Measurements from ENCODE around the gene ADGRD2.

Gene ADGRD2

DNA sequence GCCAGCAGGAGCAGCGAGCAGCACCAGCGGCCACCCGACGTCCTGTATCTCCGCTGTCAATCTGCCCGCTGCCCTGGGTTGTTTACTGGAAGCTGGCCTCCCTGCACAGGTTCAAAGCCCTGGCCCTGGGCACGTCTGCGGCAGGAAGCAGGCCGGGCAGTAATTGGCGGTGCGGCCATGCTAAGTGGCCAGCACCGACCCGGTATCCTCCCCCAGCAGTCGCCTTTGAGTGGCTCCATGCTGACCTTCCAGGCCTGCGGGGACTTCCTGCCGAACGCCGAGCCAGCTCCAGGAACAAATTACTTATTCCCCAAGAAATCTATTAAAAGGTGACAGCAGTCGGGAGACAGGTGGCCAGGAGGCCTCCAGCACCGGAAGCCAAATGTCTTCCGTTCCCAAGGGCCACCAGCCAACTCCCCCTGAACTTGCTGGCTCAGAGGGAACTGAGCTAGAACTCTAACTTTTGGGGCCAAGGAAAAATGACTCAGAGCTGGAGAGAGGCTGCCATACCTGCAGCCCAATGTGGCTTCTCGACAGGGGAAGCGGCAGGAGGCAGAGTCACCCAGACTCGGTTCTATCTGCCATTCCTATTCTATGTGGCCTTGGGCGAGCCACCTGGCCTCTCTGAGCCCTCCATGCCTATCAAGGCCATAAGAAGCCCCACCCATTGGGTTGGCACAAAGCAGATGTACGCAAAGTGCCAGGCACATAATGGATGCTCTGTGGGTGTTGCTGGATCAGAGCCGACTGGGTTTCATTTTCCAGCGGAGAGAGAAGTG is 21.3 kb upstream of the ADGRD2 start:
- no peak overlapping the region for H3K18ac ChIP-seq (ENCODE audit: low read depth in 1 of 2, low read length in 2 of 2)
- H4K91ac ChIP-seq (ENCODE audit: low read length), result no peak overlapping the region
- H3K4me3 ChIP-seq (ENCODE audit: insufficient read depth in 1 of 2, low read depth in 1 of 2, low read length in 2 of 2), result no peak overlapping the region
- H3K4ac ChIP-seq (ENCODE audit: low read depth in 1 of 2, low read length in 2 of 2), result no peak overlapping the region
- H3K23ac ChIP-seq (ENCODE audit: low read length in 2 of 2), result no peak overlapping the region
- no peak overlapping the region for H2AK5ac ChIP-seq (ENCODE audit: low read length, severe bottlenecking)
- H2BK120ac ChIP-seq (ENCODE audit: low read depth, low read length), result no peak overlapping the region
- no peaks in the 10 kb centered on the region for H3K36me3 ChIP-seq (ENCODE audit: control insufficient read depth in 1 of 2, insufficient read depth in 2 of 2, low read depth in 1 of 2, low read length in 2 of 2)
- no peak overlapping the region for H2BK5ac ChIP-seq (ENCODE audit: low read depth, low read length, poor library complexity, severe bottlenecking)
- no peak overlapping the region for H2BK12ac ChIP-seq (ENCODE audit: low read length in 2 of 2)
- H3K79me1 ChIP-seq (replicated peaks; ENCODE audit: low read length, poor library complexity, severe bottlenecking), result no peaks in the 10 kb centered on the region
- no peaks in the 10 kb centered on the region for H3K4me1 ChIP-seq (ENCODE audit: control insufficient read depth, insufficient read depth, low read depth, low read length)
- no peak for DNase-seq
- no peak overlapping the region for H4K8ac ChIP-seq (ENCODE audit: low read length)
- H3K27ac ChIP-seq (ENCODE audit: low read length, poor library complexity, severe bottlenecking), result no peak overlapping the region
- no peaks in the 10 kb centered on the region for H3K9me3 ChIP-seq (ENCODE audit: control insufficient read depth, low read length)
- peaks cover 15 to 20% of the 10 kb centered on the region in 2 experiments for H3K27me3 ChIP-seq (ENCODE audit: control insufficient read depth in 1 of 2, insufficient read depth in 1 of 2, low read length in 2 of 2)
- no peak overlapping the region for H3K9ac ChIP-seq (ENCODE audit: low read length)
- no peak overlapping the region for H3K4me2 ChIP-seq (ENCODE audit: low read length, poor library complexity, severe bottlenecking)
- H3K14ac ChIP-seq (ENCODE audit: low read length in 2 of 2), result no peak overlapping the region
- H2BK15ac ChIP-seq (ENCODE audit: low read depth, poor library complexity, severe bottlenecking), result no peak overlapping the region
- WGBS, result 87% methylated on average over 28 of the region's 28 CpGs
- H2AFZ ChIP-seq (ENCODE audit: low read depth, low read length), result no peak overlapping the region

DNA sequence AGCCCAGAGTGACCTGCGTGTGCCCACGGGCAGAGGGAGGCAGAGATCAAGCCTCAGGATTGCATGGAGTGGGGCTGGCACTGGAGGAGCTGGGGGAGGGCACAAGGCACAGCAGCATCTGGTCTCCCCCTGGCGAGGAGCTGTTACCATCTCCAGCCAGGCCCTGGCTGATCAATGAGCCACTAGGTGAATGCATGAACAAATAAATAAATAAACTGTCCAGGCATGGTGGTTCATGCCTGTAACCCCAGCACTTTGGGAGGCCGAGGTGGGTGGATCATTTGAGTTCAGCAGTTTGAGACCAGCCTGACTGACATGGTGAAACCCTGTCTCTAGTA is 20.8 kb upstream of the ADGRD2 start:
- no peak overlapping the region for H3K9ac ChIP-seq (ENCODE audit: low read length)
- 87% methylated on average over 4 of the region's 4 CpGs for WGBS

DNA sequence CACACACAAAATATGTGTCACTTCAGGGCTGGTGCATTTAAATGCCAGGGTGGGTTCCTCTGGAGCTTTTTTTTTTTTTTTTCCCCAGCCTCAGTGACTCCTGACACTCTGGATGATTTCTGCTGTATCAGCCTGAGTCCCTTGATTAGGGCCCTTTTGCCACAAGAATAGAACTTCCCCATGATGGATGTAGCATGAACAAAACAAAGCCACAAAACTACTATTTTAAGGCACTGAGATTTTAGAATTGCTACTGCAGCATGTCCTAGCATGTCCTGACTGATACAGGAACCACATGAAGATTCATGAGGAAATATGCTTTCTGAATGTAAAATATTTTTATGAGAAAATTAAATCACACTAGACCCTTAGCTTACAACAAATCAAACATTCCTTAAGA is 13.9 kb upstream of the ADGRD2 start:
- H3K9ac ChIP-seq (ENCODE audit: low read length), result no peak overlapping the region
- H3K23ac ChIP-seq (ENCODE audit: low read length in 2 of 2), result no peak overlapping the region
- no peak overlapping the region for H2BK5ac ChIP-seq (ENCODE audit: low read depth, low read length, poor library complexity, severe bottlenecking)
- H3K4me2 ChIP-seq (ENCODE audit: low read length, poor library complexity, severe bottlenecking), result no peak overlapping the region
- peaks cover 24 to 31% of the 10 kb centered on the region in 2 experiments for H3K27me3 ChIP-seq (ENCODE audit: control insufficient read depth in 1 of 2, insufficient read depth in 1 of 2, low read length in 2 of 2)
- H2BK12ac ChIP-seq (ENCODE audit: low read length in 2 of 2), result no peak overlapping the region
- H2AK5ac ChIP-seq (ENCODE audit: low read length, severe bottlenecking), result no peak overlapping the region
- H3K36me3 ChIP-seq (ENCODE audit: control insufficient read depth in 1 of 2, insufficient read depth in 2 of 2, low read depth in 1 of 2, low read length in 2 of 2), result no peaks in the 10 kb centered on the region
- H3K14ac ChIP-seq (ENCODE audit: low read length in 2 of 2), result no peak overlapping the region
- peaks cover 11% of the 10 kb centered on the region for H3K9me3 ChIP-seq (ENCODE audit: control insufficient read depth, low read length)
- H3K4me3 ChIP-seq (ENCODE audit: insufficient read depth in 1 of 2, low read depth in 1 of 2, low read length in 2 of 2), result no peak overlapping the region
- H3K27ac ChIP-seq (ENCODE audit: low read length, poor library complexity, severe bottlenecking), result no peak overlapping the region
- no peak overlapping the region for H2AFZ ChIP-seq (ENCODE audit: low read depth, low read length)
- H4K8ac ChIP-seq (ENCODE audit: low read length), result no peak overlapping the region
- DNase-seq, result no peak
- no peak overlapping the region for H3K18ac ChIP-seq (ENCODE audit: low read depth in 1 of 2, low read length in 2 of 2)
- no peak overlapping the region for H2BK120ac ChIP-seq (ENCODE audit: low read depth, low read length)
- H2BK15ac ChIP-seq (ENCODE audit: low read depth, poor library complexity, severe bottlenecking), result no peak overlapping the region
- no peaks in the 10 kb centered on the region for H3K4me1 ChIP-seq (ENCODE audit: control insufficient read depth, insufficient read depth, low read depth, low read length)
- no peaks in the 10 kb centered on the region for H3K79me1 ChIP-seq (replicated peaks; ENCODE audit: low read length, poor library complexity, severe bottlenecking)
- no peak overlapping the region for H4K91ac ChIP-seq (ENCODE audit: low read length)
- H3K4ac ChIP-seq (ENCODE audit: low read depth in 1 of 2, low read length in 2 of 2), result no peak overlapping the region

More for the DNA sequence above, 20.8 kb upstream of the ADGRD2 start:
- H2BK5ac ChIP-seq (ENCODE audit: low read depth, low read length, poor library complexity, severe bottlenecking), result no peak overlapping the region
- no peak overlapping the region for H3K4me3 ChIP-seq (ENCODE audit: insufficient read depth in 1 of 2, low read depth in 1 of 2, low read length in 2 of 2)
- H2BK15ac ChIP-seq (ENCODE audit: low read depth, poor library complexity, severe bottlenecking), result no peak overlapping the region
- no peak overlapping the region for H4K91ac ChIP-seq (ENCODE audit: low read length)
- no peak overlapping the region for H3K14ac ChIP-seq (ENCODE audit: low read length in 2 of 2)
- peaks cover 16 to 19% of the 10 kb centered on the region in 2 experiments for H3K27me3 ChIP-seq (ENCODE audit: control insufficient read depth in 1 of 2, insufficient read depth in 1 of 2, low read length in 2 of 2)
- no peaks in the 10 kb centered on the region for H3K9me3 ChIP-seq (ENCODE audit: control insufficient read depth, low read length)
- no peak overlapping the region for H4K8ac ChIP-seq (ENCODE audit: low read length)
- H3K27ac ChIP-seq (ENCODE audit: low read length, poor library complexity, severe bottlenecking), result no peak overlapping the region
- no peaks in the 10 kb centered on the region for H3K36me3 ChIP-seq (ENCODE audit: control insufficient read depth in 1 of 2, insufficient read depth in 2 of 2, low read depth in 1 of 2, low read length in 2 of 2)
- H3K18ac ChIP-seq (ENCODE audit: low read depth in 1 of 2, low read length in 2 of 2), result no peak overlapping the region
- no peaks in the 10 kb centered on the region for H3K79me1 ChIP-seq (replicated peaks; ENCODE audit: low read length, poor library complexity, severe bottlenecking)
- H2BK120ac ChIP-seq (ENCODE audit: low read depth, low read length), result no peak overlapping the region
- no peak overlapping the region for H2AK5ac ChIP-seq (ENCODE audit: low read length, severe bottlenecking)
- no peak overlapping the region for H2AFZ ChIP-seq (ENCODE audit: low read depth, low read length)
- no peak overlapping the region for H3K4ac ChIP-seq (ENCODE audit: low read depth in 1 of 2, low read length in 2 of 2)
- no peak overlapping the region for H3K23ac ChIP-seq (ENCODE audit: low read length in 2 of 2)
- DNase-seq, result no peak
- H3K4me1 ChIP-seq (ENCODE audit: control insufficient read depth, insufficient read depth, low read depth, low read length), result no peaks in the 10 kb centered on the region
- no peak overlapping the region for H3K4me2 ChIP-seq (ENCODE audit: low read length, poor library complexity, severe bottlenecking)
- H2BK12ac ChIP-seq (ENCODE audit: low read length in 2 of 2), result no peak overlapping the region

DNA sequence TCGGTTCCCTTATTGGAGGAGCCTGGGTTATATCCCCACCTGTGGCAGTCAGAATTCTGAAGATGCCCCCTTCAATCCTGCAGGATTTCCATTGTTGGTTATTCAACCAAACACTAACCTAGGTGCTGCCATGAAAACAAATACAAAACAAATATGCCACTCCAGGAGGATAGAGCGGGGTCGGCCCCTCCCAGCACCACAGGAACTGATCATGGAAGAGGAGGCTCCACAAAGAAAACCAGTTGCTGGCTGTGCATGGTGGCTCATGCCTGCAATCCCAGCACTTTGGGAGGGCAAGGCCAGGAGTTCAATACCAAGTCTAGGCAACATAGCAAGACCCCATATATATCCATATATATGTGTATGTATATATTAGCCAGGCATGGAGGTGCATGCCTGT is 13.2 kb upstream of the ADGRD2 start:
- Histone ChIP-seq H3K9me3 (ENCODE audit: control insufficient read depth, low read length) (peaks cover 13% of the 10 kb centered on the region), H3K79me1 (replicated peaks; ENCODE audit: low read length, poor library complexity, severe bottlenecking) (no peaks in the 10 kb centered on the region), H3K4me3 (ENCODE audit: insufficient read depth in 1 of 2, low read depth in 1 of 2, low read length in 2 of 2) (no peak overlapping the region), H2BK15ac (ENCODE audit: low read depth, poor library complexity, severe bottlenecking) (no peak overlapping the region), H2BK5ac (ENCODE audit: low read depth, low read length, poor library complexity, severe bottlenecking) (no peak overlapping the region), H4K91ac (ENCODE audit: low read length) (no peak overlapping the region), H3K9ac (ENCODE audit: low read length) (no peak overlapping the region), H3K27ac (ENCODE audit: low read length, poor library complexity, severe bottlenecking) (no peak overlapping the region), H3K4me1 (ENCODE audit: control insufficient read depth, insufficient read depth, low read depth, low read length) (no peaks in the 10 kb centered on the region), H2BK12ac (ENCODE audit: low read length in 2 of 2) (no peak overlapping the region), H3K4ac (ENCODE audit: low read depth in 1 of 2, low read length in 2 of 2) (no peak overlapping the region), H4K8ac (ENCODE audit: low read length) (no peak overlapping the region), H3K36me3 (ENCODE audit: control insufficient read depth in 1 of 2, insufficient read depth in 2 of 2, low read depth in 1 of 2, low read length in 2 of 2) (no peaks in the 10 kb centered on the region), H3K27me3 (ENCODE audit: control insufficient read depth in 1 of 2, insufficient read depth in 1 of 2, low read length in 2 of 2) (peaks cover 23 to 34% of the 10 kb centered on the region in 2 experiments), H2AFZ (ENCODE audit: low read depth, low read length) (no peak overlapping the region), H3K18ac (ENCODE audit: low read depth in 1 of 2, low read length in 2 of 2) (no peak overlapping the region), H3K14ac (ENCODE audit: low read length in 2 of 2) (no peak overlapping the region), H2BK120ac (ENCODE audit: low read depth, low read length) (no peak overlapping the region), H2AK5ac (ENCODE audit: low read length, severe bottlenecking) (no peak overlapping the region), H3K4me2 (ENCODE audit: low read length, poor library complexity, severe bottlenecking) (no peak overlapping the region), H3K23ac (ENCODE audit: low read length in 2 of 2) (no peak overlapping the region)
- WGBS, result 87% methylated on average over 3 of the region's 3 CpGs
- DNase-seq, result no peak

Data from mesenchymal stem cell (in vitro differentiated cells and primary cell).